Left cardiac atrium (tissue), 4 donors: ENCODE data around the gene RPL37. TPM values are rescaled to one million over a fixed set of nuclear protein-coding genes. Genes with fewer than 3 reads are reported as not detected.

Experiments
- ATAC-seq, 2 donors: fragments of 200-7000 bp; cut with Tn5 transposase; one replicate each; pipeline ENCODE4 v1.9.1; 2020; ENCODE audit warnings: mild to moderate bottlenecking in 2 of 2, moderate library complexity in 2 of 2
- DNase-seq: peaks from one replicate; pipeline ENCODE4 v3.0.0-alpha.2; 2020
- intact Hi-C, 2 donors: fragments of 100-400 bp; cut with DNase I; formaldehyde crosslinking; loops; one replicate each; pipeline versions ENCODE4 v1.14.1 to v1.15.1; 2022 to 2023
- total RNA-seq, 2 donors: library from RNA; stranded (reverse); fragmentation: NEBNext Ultra II Directional; extraction: Animal tissue kit (Norgen Biotek cat#: 25700); gene quantifications; one replicate each; pipeline ENCODE4 v1.2.1, GENCODE V29; 2021
- donor health status: DM: no; HTN: yes; CAD: no.
- donor health status: DM: no; HTN: yes; CAD: no; lungs with severe emphysema.
- donor health status: DM: yes; HTN: yes; CAD: no.
- donor health status: Dilated cardiomyopathy.

The RPL37 gene
- total RNA-seq, 2 donors from 2014 or later, result 666 to 710 TPM

- intact Hi-C loops, result no loop called here
- ATAC-seq (no peak), DNase-seq (no peak)
Measured at GRCh38 chr5:40780199-40780598, 54.8 kb downstream of the RPL37 start.

- DNase-seq (no peak), ATAC-seq (no peak)
- intact Hi-C loops, result no loop called here
Measured at GRCh38 chr5:40779561-40779960, 55.5 kb downstream of the RPL37 start.

GRCh38 chr5:40778133-40778532, 56.9 kb downstream of the RPL37 start:
- intact Hi-C loops, result no loop called here
- DNase-seq (no peak), ATAC-seq (no peak)

GRCh38 chr5:40776658-40776977, 58.4 kb downstream of the RPL37 start:
- DNase-seq, result no peak
- intact Hi-C loops, result no loop called here
- no peak for ATAC-seq

- DNase-seq, result no peak
- no peak for ATAC-seq
- intact Hi-C loops, result no loop called here
Measured at GRCh38 chr5:40775846-40776657, 59.0 kb downstream of the RPL37 start.

Other genes starting within 250 kb of the RPL37 start
- 1 to 10 TPM; 6.0 to 7.4 TPM for gene PTGER4, start 155.3 kb downstream of the RPL37 start, total RNA-seq
- gene TTC33, start 79.3 kb downstream of the RPL37 start, total RNA-seq, result 10 to 100 TPM; 14.1 to 17.5 TPM
- gene PRKAA1, start 36.8 kb downstream of the RPL37 start, total RNA-seq, result 10 to 100 TPM; 41.8 to 57.6 TPM
- gene CARD6, start 6.1 kb upstream of the RPL37 start, total RNA-seq, result 10 to 100 TPM; 10.6 to 10.8 TPM
- gene C7, start 74.3 kb upstream of the RPL37 start, total RNA-seq, result 100 to 1,000 TPM; 429 to 582 TPM
- gene MROH2B, start 236.1 kb upstream of the RPL37 start, total RNA-seq, result not detected